ENCODE data around the gene SECISBP2. TPM values are rescaled to one million over a fixed set of nuclear protein-coding genes. Genes with fewer than 3 reads are reported as not detected.
"Not testable (repeated sequence)": the region's sequence is repeated elsewhere in the genome, so short reads cannot be mapped to it uniquely, and the experiment has no call there.

SECISBP2 gene
- total RNA-seq, 2 experiments from 2014 or later, result 27.3 to 34.7 TPM

- Mint-ChIP-seq H3K4me3 (no peak overlapping the region), H3K27ac (no peak overlapping the region), H3K36me3 (peaks cover 33% of the 10 kb centered on the region), H3K4me1 (peaks cover 13% of the 10 kb centered on the region), H3K27me3 (no peaks in the 10 kb centered on the region), H3K9me3 (no peaks in the 10 kb centered on the region)
- no peak for DNase-seq
These were observed 43.7 kb downstream of the SECISBP2 start for GRCh38 chr9:89361816-89362646.

DNA sequence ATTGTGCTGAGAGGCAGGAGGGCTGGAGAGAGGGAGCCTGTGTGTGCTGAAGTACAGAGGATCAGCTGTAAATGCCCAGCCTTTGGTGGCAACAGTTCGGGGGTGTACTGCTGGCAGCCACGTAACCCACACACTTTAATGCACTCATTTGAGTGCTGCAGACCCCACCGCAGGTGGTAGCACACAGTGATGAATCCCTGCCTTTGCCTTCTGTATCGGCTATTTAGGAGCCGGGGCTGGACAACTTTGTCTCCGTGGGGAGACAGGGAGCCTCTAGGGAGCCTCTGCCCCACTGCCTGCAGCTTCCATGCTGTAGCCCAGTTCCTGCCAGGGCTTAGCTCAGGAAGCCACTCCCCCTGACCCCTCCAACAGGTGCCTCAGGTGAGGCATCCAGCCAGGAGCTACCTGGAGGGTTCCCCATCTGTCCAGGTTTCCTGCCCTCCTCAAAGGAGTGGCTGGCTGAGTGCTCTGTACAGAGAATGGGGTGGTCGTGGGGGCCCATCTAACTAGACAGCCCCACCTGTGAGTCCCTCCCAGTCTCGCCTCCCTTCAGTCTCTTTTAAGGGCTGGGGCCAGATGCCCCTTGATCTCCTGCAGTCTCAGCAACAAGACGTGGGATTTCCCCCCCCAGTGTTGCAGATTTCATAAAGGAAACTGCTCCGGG is 44.5 kb downstream of the SECISBP2 start:
- peaks cover 6% of the 10 kb centered on the region for H3K4me1 Mint-ChIP-seq
- H3K4me3 Mint-ChIP-seq, result no peak overlapping the region
- H3K27ac Mint-ChIP-seq, result no peak overlapping the region
- no peaks in the 10 kb centered on the region for H3K9me3 Mint-ChIP-seq
- peaks cover 27% of the 10 kb centered on the region for H3K36me3 Mint-ChIP-seq
- no peak for DNase-seq
- H3K27me3 Mint-ChIP-seq, result no peaks in the 10 kb centered on the region

- Mint-ChIP-seq H3K27ac (no peak overlapping the region), H3K4me1 (peaks cover 6% of the 10 kb centered on the region), H3K36me3 (peaks cover 26% of the 10 kb centered on the region), H3K27me3 (no peaks in the 10 kb centered on the region), H3K4me3 (no peak overlapping the region), H3K9me3 (no peaks in the 10 kb centered on the region)
- no peak for DNase-seq
These were observed 45.0 kb downstream of the SECISBP2 start for GRCh38 chr9:89363311-89363670.

- Mint-ChIP-seq H3K27ac (peak overlapping the region; percentile 34), H3K9me3 (no peaks in the 10 kb centered on the region), H3K4me3 (no peak overlapping the region), H3K36me3 (peaks cover 22% of the 10 kb centered on the region), H3K4me1 (peaks cover 6% of the 10 kb centered on the region), H3K27me3 (no peaks in the 10 kb centered on the region)
- no peak for DNase-seq
These were observed 45.8 kb downstream of the SECISBP2 start for GRCh38 chr9:89363921-89364665.

DNA sequence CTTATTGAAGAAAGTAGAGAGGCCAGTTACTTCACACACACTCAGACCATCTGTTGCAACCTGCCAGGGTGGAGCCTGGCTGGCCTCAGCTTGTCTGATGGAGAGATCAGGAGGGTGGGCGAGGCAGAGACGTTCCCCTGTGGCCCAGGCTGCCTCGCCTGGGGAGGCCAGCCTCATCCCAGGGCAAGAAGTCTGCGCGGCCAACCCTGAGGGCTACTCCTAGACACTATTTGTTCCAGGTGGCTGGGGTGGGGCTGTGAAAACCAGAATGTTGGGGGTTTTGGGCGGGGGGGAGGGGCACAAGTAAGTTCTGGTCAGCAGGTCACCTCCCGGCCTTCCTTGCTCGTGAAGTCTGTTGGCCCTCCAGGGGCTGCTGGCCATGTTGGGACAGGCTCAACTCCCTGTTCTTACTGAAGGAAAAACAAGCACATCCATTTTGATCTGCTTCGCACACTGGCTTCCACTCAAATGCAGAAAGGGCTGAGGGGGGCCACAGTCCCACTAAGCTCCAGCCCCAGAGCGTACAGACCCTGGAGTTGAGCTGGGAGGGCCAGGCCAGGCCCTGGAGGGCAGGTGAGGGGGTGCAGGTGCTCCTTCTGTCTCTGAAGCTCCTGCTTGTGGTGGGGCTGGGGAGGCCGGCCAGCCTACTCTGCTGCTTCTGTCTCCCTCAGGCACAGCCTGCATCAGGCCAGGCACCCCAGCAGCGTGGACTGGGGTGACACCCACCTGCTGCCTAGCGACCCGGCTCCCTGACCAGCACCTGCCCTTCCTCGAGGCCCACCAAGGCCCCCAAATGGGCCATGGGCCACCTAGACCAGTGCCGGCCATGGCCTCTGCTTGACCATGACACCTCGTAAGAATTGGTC is 46.6 kb downstream of the SECISBP2 start:
- Mint-ChIP-seq H3K4me1 (peaks cover 6% of the 10 kb centered on the region), H3K4me3 (no peak overlapping the region), H3K36me3 (peaks cover 20% of the 10 kb centered on the region), H3K27me3 (no peaks in the 10 kb centered on the region), H3K27ac (peak overlapping the region; percentile 34), H3K9me3 (no peaks in the 10 kb centered on the region)
- DNase-seq, result no peak

DNA sequence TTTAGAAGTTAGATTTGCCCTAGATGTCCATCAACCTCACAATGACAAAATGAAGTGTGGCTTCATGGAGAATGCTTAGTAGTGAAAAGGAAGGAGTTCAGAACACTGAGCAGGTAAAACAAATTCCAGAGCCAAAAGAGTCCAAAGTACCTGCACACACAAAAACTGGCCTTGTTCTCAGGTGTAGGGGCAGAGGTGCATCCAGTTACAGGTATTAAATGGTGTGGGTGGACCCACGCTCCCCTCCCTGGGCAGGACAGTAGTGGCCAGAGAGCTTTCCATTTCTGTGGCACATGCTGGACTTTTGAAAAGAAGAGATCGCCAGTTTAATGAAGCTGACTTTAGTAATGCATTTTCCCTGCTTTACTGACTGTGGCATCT is 47.2 kb downstream of the SECISBP2 start:
- Mint-ChIP-seq H3K27ac (peak overlapping the region; percentile 55), H3K9me3 (no peaks in the 10 kb centered on the region), H3K36me3 (peaks cover 15% of the 10 kb centered on the region), H3K4me1 (peaks cover 6% of the 10 kb centered on the region), H3K4me3 (no peak overlapping the region), H3K27me3 (no peaks in the 10 kb centered on the region)
- DNase-seq, result no peak

DNA sequence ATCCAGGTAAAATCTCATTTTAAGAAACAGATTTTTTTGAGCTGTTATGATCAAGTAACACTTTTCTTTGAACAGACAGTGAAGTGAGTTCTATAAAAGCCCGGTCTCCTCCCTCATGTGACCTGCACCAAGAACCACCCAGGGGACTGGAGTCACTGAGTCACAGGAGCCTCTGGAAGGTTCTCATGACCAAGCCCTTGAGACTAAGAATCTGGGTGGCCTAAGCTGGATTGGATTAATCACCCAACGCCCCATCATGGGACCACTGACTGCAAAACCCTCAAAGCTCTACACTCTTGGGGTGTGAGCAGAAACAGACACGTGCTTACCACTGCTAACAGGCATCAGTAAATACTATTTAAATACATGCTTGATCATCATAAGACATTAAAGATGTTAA is 48.4 kb downstream of the SECISBP2 start:
- no peak overlapping the region for H3K27ac Mint-ChIP-seq
- peaks cover 6% of the 10 kb centered on the region for H3K4me1 Mint-ChIP-seq
- no peaks in the 10 kb centered on the region for H3K27me3 Mint-ChIP-seq
- no peaks in the 10 kb centered on the region for H3K9me3 Mint-ChIP-seq
- peaks cover 6% of the 10 kb centered on the region for H3K36me3 Mint-ChIP-seq
- H3K4me3 Mint-ChIP-seq, result no peak overlapping the region
- no peak for DNase-seq

DNA sequence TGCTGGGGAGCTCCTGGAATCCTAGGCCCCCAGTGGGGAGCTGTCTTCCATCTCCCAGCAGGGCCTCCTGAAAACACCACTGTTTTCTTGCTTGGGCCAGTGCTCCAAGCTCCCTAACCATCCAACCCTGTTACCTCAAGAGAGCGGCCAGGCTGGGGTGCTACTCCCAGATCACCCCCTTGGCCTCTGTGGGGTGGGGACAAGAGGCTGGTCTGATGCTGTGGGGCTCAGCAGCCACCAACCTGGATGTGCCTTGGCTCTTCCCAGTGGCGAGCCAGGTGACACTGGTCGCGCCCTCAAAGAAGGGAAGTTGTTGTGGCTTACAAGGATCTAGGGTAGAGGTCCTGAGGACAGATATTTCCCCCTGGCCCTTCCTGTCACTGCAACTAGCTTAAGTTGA is 49.0 kb downstream of the SECISBP2 start:
- no peaks in the 10 kb centered on the region for H3K9me3 Mint-ChIP-seq
- no peak for DNase-seq
- H3K4me3 Mint-ChIP-seq, result no peak overlapping the region
- no peaks in the 10 kb centered on the region for H3K27me3 Mint-ChIP-seq
- H3K36me3 Mint-ChIP-seq, result peaks cover 6% of the 10 kb centered on the region
- H3K4me1 Mint-ChIP-seq, result peaks cover 6% of the 10 kb centered on the region
- no peak overlapping the region for H3K27ac Mint-ChIP-seq

DNA sequence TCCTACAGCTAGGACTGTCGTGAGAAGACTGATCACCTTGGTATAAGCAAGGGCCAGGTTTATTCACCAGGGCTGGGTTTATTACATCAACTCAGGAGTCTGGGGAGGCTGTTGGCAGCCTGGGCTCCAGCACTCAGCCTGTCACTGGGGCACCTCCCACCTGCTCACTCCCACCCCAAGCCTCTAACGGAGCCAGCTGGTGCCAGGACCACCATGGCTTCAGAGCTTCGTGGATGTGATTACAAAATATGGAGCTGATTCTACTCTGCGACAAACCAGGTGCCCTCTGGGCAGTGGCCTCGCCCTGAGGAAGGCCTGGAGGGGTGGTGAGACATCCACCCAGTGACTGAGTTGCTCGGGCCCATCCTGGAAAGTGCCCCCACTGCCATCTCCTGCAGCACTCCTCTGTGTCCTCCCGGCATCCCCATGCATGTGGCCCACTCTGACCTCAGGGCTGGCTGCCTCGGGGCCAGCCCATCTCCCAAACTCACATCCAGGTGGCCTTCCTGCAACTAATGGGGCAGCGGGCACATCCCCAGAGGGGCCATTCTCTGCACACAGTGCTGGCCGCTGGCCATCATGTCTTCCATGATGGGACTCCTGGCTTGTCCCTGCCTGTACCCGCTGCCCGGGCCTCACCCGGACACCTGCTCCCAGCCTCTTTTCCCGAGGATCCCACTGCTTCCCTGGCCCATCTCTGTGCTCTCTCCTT is 49.6 kb downstream of the SECISBP2 start:
- Mint-ChIP-seq H3K27ac (peak overlapping the region; percentile 18), H3K4me3 (no peak overlapping the region), H3K4me1 (peaks cover 6% of the 10 kb centered on the region), H3K27me3 (no peaks in the 10 kb centered on the region), H3K36me3 (peaks cover 9% of the 10 kb centered on the region), H3K9me3 (no peaks in the 10 kb centered on the region)
- DNase-seq, result no peak

- Mint-ChIP-seq H3K36me3 (peaks cover 9% of the 10 kb centered on the region), H3K4me1 (peaks cover 6% of the 10 kb centered on the region), H3K27me3 (no peaks in the 10 kb centered on the region), H3K4me3 (no peak overlapping the region), H3K9me3 (no peaks in the 10 kb centered on the region), H3K27ac (peak overlapping the region; percentile 18)
- DNase-seq, result no peak
These were observed 50.2 kb downstream of the SECISBP2 start for GRCh38 chr9:89368550-89368949.

- no peak for DNase-seq
- Mint-ChIP-seq H3K4me3 (no peak overlapping the region), H3K36me3 (peaks cover 9% of the 10 kb centered on the region), H3K4me1 (peaks cover 6% of the 10 kb centered on the region), H3K9me3 (no peaks in the 10 kb centered on the region), H3K27ac (no peak overlapping the region), H3K27me3 (no peaks in the 10 kb centered on the region)
These were observed 50.7 kb downstream of the SECISBP2 start for GRCh38 chr9:89368978-89369377.

- peaks cover 13% of the 10 kb centered on the region for H3K4me1 Mint-ChIP-seq
- DNase-seq, result no peak
- H3K27me3 Mint-ChIP-seq, result no peaks in the 10 kb centered on the region
- H3K36me3 Mint-ChIP-seq, result peaks cover 6% of the 10 kb centered on the region
- no peak overlapping the region for H3K27ac Mint-ChIP-seq
- H3K4me3 Mint-ChIP-seq, result no peak overlapping the region
- H3K9me3 Mint-ChIP-seq, result no peaks in the 10 kb centered on the region
These were observed 52.3 kb downstream of the SECISBP2 start for GRCh38 chr9:89370593-89370992.

- DNase-seq, result not testable (repeated sequence)
These were observed 53.5 kb downstream of the SECISBP2 start for GRCh38 chr9:89371791-89372190.

GRCh38 chr9:89372230-89372816 is 54.0 kb downstream of the SECISBP2 start:
- H3K36me3 Mint-ChIP-seq, result peaks cover 15% of the 10 kb centered on the region
- no peaks in the 10 kb centered on the region for H3K27me3 Mint-ChIP-seq
- H3K4me1 Mint-ChIP-seq, result peaks cover 13% of the 10 kb centered on the region
- no peak for DNase-seq
- no peaks in the 10 kb centered on the region for H3K9me3 Mint-ChIP-seq
- no peak overlapping the region for H3K4me3 Mint-ChIP-seq
- peak overlapping the region; percentile 73 for H3K27ac Mint-ChIP-seq

More at GRCh38 chr9:89371791-89372190, 53.5 kb downstream of the SECISBP2 start:
- not testable (repeated sequence) for H3K4me3 Mint-ChIP-seq, H3K9me3 Mint-ChIP-seq, H3K27ac Mint-ChIP-seq, H3K27me3 Mint-ChIP-seq, H3K36me3 Mint-ChIP-seq
- peaks cover 15% of the 10 kb centered on the region for H3K4me1 Mint-ChIP-seq
